Peyer's patch (tissue), 4 donors: ENCODE measurements around the gene CEP126.

Experiments
- CTCF ChIP-seq, 6 experiments: fragments of 450-650 bp in 4 of 6; fragments of 200-600 bp in 2 of 6; sonication (generic) in 1 of 6; IDR thresholded peaks; one replicate each; pipeline ENCODE4 v1.5.1; 2017 to 2019; ENCODE audit warnings: antibody characterized with exemption in 6 of 6, mild to moderate bottlenecking in 3 of 6, moderate library complexity in 1 of 6
- POLR2A ChIP-seq, 2 donors: fragments of 450-650 bp; IDR thresholded peaks; one replicate each; pipeline ENCODE4 v1.5.1; 2017; ENCODE audit warnings: antibody characterized with exemption in 2 of 2, mild to moderate bottlenecking in 2 of 2, moderate library complexity in 2 of 2

GRCh38 chr11:101945448-101945847 is 30.6 kb downstream of the CEP126 start:
- TF ChIP-seq CTCF (IDR thresholded peaks at IDR 0.05) (no peak), POLR2A (IDR thresholded peaks at IDR 0.05) (no peak)
